ENCODE results near the gene ZNF467.

- TF ChIP-seq CTCF (conservative IDR thresholded peaks at IDR 0.05; ENCODE audit: low read depth, low read length), result no peak
- TF ChIP-seq EZH2 (IDR thresholded peaks at IDR 0.05; ENCODE audit: borderline replicate concordance, low read depth, low read length, poor library complexity, severe bottlenecking), result no peak
Measured at GRCh38 chr7:149733924-149734790, 39.2 kb downstream of the ZNF467 start.
